ENCODE results near the gene EXOSC5. TPM values are rescaled to one million over a fixed set of nuclear protein-coding genes. Genes with fewer than 3 reads are reported as not detected.

The EXOSC5 gene
- total and polyA plus RNA-seq, 10 of the 15 experiments (the other 5 are each of a cell fraction or from before 2014, with no cell fraction given) = 15.8 to 123 (median 52.7) TPM

- TF ChIP-seq, protein P1, sequence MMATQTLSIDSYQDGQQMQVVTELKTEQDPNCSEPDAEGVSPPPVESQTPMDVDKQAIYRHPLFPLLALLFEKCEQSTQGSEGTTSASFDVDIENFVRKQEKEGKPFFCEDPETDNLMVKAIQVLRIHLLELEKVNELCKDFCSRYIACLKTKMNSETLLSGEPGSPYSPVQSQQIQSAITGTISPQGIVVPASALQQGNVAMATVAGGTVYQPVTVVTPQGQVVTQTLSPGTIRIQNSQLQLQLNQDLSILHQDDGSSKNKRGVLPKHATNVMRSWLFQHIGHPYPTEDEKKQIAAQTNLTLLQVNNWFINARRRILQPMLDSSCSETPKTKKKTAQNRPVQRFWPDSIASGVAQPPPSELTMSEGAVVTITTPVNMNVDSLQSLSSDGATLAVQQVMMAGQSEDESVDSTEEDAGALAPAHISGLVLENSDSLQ (IDR thresholded peaks at IDR 0.05) = peak; percentile 55; the same call in 1 of the 2 replicates
- TF ChIP-seq STAT3 (IDR thresholded peaks at IDR 0.05; ENCODE audit: low read depth, low read length) = no peak
- TF ChIP-seq CEBPZ (IDR thresholded peaks at IDR 0.05; ENCODE audit: low read depth, low read length) = no peak
- no peak for TF ChIP-seq ESRRA (IDR thresholded peaks at IDR 0.05; ENCODE audit: low read length)
- TF ChIP-seq ATF7 (IDR thresholded peaks at IDR 0.05; ENCODE audit: low read depth) = 0 out of 2 replicates have a peak, but pooled peaks have one; percentile 23
- TF ChIP-seq, protein P2, sequence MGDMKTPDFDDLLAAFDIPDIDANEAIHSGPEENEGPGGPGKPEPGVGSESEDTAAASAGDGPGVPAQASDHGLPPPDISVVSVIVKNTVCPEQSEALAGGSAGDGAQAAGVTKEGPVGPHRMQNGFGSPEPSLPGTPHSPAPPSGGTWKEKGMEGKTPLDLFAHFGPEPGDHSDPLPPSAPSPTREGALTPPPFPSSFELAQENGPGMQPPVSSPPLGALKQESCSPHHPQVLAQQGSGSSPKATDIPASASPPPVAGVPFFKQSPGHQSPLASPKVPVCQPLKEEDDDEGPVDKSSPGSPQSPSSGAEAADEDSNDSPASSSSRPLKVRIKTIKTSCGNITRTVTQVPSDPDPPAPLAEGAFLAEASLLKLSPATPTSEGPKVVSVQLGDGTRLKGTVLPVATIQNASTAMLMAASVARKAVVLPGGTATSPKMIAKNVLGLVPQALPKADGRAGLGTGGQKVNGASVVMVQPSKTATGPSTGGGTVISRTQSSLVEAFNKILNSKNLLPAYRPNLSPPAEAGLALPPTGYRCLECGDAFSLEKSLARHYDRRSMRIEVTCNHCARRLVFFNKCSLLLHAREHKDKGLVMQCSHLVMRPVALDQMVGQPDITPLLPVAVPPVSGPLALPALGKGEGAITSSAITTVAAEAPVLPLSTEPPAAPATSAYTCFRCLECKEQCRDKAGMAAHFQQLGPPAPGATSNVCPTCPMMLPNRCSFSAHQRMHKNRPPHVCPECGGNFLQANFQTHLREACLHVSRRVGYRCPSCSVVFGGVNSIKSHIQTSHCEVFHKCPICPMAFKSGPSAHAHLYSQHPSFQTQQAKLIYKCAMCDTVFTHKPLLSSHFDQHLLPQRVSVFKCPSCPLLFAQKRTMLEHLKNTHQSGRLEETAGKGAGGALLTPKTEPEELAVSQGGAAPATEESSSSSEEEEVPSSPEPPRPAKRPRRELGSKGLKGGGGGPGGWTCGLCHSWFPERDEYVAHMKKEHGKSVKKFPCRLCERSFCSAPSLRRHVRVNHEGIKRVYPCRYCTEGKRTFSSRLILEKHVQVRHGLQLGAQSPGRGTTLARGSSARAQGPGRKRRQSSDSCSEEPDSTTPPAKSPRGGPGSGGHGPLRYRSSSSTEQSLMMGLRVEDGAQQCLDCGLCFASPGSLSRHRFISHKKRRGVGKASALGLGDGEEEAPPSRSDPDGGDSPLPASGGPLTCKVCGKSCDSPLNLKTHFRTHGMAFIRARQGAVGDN (IDR thresholded peaks at IDR 0.05) = no peak
- no peak for TF ChIP-seq MEF2A (IDR thresholded peaks at IDR 0.05; ENCODE audit: insufficient read depth, low read depth, low read length)
- TF ChIP-seq BACH1 (IDR thresholded peaks at IDR 0.05; ENCODE audit: borderline replicate concordance) = no peak
- TF ChIP-seq NR2C2 (IDR thresholded peaks at IDR 0.05; ENCODE audit: borderline replicate concordance, control insufficient read depth, insufficient read length, low read depth) = no peak
- TF ChIP-seq NKRF (conservative IDR thresholded peaks at IDR 0.05) = no peak
- TF ChIP-seq ZNF217 (IDR thresholded peaks at IDR 0.05) = no peak
- no peak for TF ChIP-seq BMI1 (IDR thresholded peaks at IDR 0.05; ENCODE audit: borderline replicate concordance)
- TF ChIP-seq, protein P3, sequence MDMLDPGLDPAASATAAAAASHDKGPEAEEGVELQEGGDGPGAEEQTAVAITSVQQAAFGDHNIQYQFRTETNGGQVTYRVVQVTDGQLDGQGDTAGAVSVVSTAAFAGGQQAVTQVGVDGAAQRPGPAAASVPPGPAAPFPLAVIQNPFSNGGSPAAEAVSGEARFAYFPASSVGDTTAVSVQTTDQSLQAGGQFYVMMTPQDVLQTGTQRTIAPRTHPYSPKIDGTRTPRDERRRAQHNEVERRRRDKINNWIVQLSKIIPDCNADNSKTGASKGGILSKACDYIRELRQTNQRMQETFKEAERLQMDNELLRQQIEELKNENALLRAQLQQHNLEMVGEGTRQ (IDR thresholded peaks at IDR 0.05; ENCODE audit: borderline replicate concordance, low read depth, low read length) = no peak
Observed at GRCh38 chr19:41352279-41352608, 44.9 kb downstream of the EXOSC5 start (continued).

Measured in GM12878 (cell line).